Raji (cell line): ENCODE results near the gene NDUFC2.

ENCODE experiments used
- POLR2A ChIP-seq: IDR thresholded peaks from 2 replicates; pipeline ENCODE4 v1.6.1; 2011; ENCODE audit warnings: low read depth, low read length, control low read depth; ENCODE audit not compliant: insufficient read depth

Gene NDUFC2

DNA sequence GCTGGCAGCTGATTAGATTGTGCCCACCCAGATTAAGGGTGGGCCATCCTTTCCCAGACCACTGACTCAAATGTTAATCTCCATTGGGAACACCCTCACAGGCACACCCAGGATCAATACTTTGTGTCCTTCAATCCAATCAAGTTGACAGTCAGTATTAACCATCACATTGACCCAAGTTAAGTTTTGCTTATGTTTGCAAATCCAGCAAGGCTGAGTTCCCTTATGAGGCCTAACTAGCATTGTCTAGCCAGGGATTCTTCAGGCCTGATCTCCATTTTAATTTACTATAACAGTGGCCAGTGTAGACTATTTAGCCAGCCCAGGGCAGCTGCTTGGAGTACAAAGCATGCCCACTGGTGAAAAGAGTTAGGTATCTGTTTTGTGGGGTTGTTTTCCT is 54.3 kb downstream of the NDUFC2 start:
- no peak for TF ChIP-seq POLR2A

DNA sequence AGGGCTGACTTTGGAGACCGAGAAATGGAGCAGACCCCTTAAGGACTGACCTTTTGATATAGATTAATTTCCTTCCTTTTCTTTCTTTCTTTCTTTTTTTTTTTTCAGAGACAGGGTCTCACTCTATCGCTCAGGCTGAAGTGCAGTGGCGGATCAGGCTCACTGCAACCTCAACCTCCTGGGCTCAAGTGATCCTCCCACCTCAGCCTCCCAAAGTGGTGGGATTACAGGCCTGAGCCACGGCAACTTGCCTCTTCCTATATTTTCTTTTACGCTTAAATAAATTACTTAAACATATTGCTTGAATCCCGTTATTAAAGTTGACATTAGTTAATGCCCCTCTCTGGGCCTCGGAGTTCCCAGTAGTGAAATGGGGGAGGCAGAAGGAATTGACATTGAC is 56.2 kb downstream of the NDUFC2 start:
- TF ChIP-seq POLR2A, result no peak

DNA sequence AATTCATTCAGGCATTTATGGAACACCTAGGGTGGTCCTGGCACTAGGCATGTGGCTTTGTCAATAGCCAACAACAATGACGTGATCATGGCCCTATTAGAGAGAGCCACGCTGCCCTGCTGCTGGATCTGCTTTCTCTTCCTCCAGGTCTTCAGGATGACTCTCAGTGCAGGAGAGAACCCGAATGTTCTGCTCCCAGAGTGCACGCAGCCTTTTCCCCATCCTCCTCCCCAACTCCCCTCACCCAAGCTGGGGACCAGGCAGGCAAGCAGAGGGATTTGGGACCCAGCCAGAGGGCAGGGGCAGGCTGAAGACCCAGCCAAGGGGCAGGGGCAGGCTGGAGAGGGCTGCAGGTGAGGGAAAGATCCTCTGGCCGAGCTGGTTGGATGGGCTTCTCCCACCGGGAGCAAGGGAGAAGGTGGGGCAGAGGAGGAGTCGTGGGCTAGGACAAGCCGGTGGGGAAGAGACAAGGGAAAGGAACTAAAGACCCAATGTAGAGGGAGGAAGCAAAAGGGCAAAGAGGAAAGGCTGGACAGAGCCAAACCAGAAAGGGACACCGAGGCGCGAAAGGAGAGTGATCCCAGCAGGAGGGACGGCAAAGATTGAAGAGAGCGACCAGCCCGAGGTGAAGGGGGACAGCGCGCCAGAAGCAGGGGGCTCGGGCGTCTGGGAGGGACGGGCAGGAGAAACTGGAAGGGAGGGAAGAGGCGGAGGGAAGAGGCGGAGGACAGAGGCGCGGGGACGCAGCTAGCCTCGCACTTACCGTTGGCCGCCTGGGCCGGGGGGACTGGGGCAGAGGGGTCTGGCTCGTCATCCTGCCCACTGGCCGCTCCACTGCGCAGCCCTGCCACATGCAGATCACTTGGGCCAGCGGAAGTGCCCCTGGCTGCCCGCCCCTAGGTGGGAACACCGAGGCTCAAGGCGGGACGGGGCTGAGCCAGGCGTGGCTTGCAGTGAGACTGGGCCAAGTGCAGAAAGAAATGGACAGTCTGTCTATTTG is 57.0 kb downstream of the NDUFC2 start, which contains the start of gene KCTD14:
Gene KCTD14 (minus strand): TSS at position 880 of the 1,000 bp plus-strand sequence. CDS start 27 bp downstream, at position 853.
- TF ChIP-seq POLR2A, result no peak

DNA sequence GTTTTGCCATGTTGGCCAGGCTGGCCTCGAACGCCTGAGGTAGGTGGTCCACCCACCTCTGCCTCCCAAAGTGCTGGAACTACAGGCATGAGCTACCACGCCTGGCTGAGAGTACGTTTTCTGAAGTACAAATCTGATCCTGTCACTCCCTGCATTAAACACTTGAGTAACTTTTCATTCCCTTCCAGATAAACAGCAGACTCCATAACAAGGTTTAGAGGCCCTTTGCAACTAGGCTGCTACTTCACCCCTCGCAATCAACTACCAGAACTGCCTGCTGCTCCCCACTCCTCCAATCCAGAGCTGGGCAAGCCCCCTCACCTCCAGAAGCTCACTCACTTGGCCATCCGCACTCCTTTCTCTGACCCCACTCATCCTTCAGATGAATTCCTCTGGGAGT is 58.1 kb downstream of the NDUFC2 start:
- no peak for TF ChIP-seq POLR2A

DNA sequence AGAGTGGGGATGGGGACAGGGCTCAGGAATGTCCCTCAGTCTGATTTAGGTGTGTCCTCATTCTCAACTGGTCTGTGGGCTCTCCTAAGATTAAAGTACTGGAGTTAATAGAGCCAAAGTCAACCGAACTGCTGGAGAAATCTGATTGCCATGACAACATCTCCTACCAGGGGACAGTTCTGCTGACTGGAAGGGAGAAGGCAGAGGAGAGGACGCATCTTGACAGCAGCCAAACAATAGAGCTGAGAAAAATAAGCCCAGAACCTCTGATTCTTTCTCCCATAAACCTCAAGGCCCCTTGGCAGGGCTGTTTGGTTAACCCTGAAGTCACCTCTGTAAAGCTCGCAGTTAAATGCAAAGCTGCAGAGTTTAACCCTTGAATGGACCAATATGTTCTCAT is 59.4 kb downstream of the NDUFC2 start:
- no peak for TF ChIP-seq POLR2A

DNA sequence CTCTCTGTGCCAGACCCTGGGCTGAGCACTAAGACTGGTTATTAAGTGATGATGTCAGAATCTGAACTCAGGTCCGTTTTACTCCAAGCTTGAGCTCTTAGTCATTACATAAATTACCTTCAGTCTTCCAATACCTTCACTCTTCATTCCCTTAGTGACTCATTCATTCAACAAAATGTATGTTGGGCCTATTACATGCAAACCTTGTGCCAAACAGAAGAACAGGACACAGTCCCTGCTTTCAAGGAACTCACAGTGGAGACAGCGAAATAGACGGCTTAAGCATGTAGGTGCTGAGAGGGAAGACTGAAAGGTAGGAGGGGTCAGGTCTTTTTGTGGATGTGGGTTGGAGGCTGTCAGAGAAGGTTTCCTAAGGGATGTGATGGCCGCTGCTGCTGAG is 59.9 kb downstream of the NDUFC2 start:
- TF ChIP-seq POLR2A, result no peak
